Right lobe of liver (tissue), 6 donors: ENCODE results near the gene FADS1. TPM values are rescaled to one million over a fixed set of nuclear protein-coding genes. Genes with fewer than 3 reads are reported as not detected.

Experiments
- ATAC-seq, 4 donors: fragments of 200-7000 bp; cut with Tn5 transposase; one replicate each; pipeline ENCODE4 v1.9.1; 2020; ENCODE audit warnings: mild to moderate bottlenecking in 4 of 4, moderate library complexity in 4 of 4
- DNase-seq, 3 donors: peaks; one replicate each; pipeline ENCODE4 v3.0.0-alpha.2; 2020
- H3K27ac ChIP-seq, 3 donors: fragments of 200-600 bp; one replicate each; pipeline ENCODE4 v1.8.0; 2022
- H3K27me3 ChIP-seq, 2 donors: fragments of 200-600 bp; one replicate each; pipeline ENCODE4 v1.8.0; 2022
- H3K36me3 ChIP-seq, 4 donors: fragments of 200-600 bp; sonication (generic) in 1 of 4; one replicate each; pipeline versions ENCODE4 v1.5.1 to v1.8.0; 2017 to 2022; ENCODE audit warnings: control low read depth in 1 of 4
- H3K4me1 ChIP-seq, 4 donors: fragments of 200-600 bp; sonication (generic) in 1 of 4; one replicate each; pipeline versions ENCODE4 v1.5.1 to v1.8.0; 2017 to 2022; ENCODE audit warnings: control low read depth in 1 of 4
- H3K4me3 ChIP-seq, 3 donors: fragments of 200-600 bp; one replicate each; pipeline ENCODE4 v1.8.0; 2022
- H3K9me3 ChIP-seq, 4 donors: fragments of 200-600 bp; sonication (generic) in 1 of 4; one replicate each; pipeline versions ENCODE4 v1.5.1 to v1.8.0; 2017 to 2022; ENCODE audit warnings: control low read depth in 1 of 4
- POLR2A ChIP-seq: fragments of 450-650 bp; IDR thresholded peaks from one replicate; pipeline ENCODE4 v1.6.1; 2017; ENCODE audit warnings: antibody characterized with exemption, mild to moderate bottlenecking
- WGBS: methylation state at CpG from one replicate; pipeline ENCODE4 v1.1.6; 2018; ENCODE audit warnings: low coverage, low lambda C conversion rate; ENCODE audit not compliant: insufficient coverage; ENCODE audit errors: missing lambda C conversion rate; 5-methylcytosine and 5-hydroxymethylcytosine counted together
- intact Hi-C, 2 donors: fragments of 100-400 bp; cut with DNase I; formaldehyde crosslinking; loops; one replicate each; pipeline versions ENCODE4 v1.11.2 to v1.14.1; 2022
- total RNA-seq, 6 experiments: library from RNA; depleted of rRNA in 2 of 6; stranded (reverse); fragments of >200 nt in 2 of 6; fragmentation: NEBNext Ultra II Directional in 3 of 6; extraction: Animal tissue kit (Norgen Biotek cat#: 25700) in 3 of 6; gene quantifications; one replicate each; pipeline versions ENCODE4 v1.1.0 to v1.2.4, GENCODE V29; 2016 to 2023
- TF ChIP-seq, protein P1 (sequence below), 4 donors: fragments of 200-600 bp in 3 of 4; fragments of 450-650 bp in 1 of 4; IDR thresholded peaks; one replicate each; pipeline versions ENCODE4 v1.5.1 to v1.8.0; 2016 to 2022; ENCODE audit warnings: antibody characterized with exemption in 4 of 4, mild to moderate bottlenecking in 2 of 4
- donor health status: DM: no; HTN: yes; CAD: no.
- donor health status: DM: no; HTN: no; CAD: no.
- donor health status: DM: no; HTN: no; CAD: no.
- donor health status: DM: no; HTN: yes; CAD: no.
- donor health status: DM: no; HTN: yes; CAD: no.

FADS1 gene
- total RNA-seq, 6 experiments from 2014 or later: 18.3 to 87.6 (median 34.8) TPM

DNA sequence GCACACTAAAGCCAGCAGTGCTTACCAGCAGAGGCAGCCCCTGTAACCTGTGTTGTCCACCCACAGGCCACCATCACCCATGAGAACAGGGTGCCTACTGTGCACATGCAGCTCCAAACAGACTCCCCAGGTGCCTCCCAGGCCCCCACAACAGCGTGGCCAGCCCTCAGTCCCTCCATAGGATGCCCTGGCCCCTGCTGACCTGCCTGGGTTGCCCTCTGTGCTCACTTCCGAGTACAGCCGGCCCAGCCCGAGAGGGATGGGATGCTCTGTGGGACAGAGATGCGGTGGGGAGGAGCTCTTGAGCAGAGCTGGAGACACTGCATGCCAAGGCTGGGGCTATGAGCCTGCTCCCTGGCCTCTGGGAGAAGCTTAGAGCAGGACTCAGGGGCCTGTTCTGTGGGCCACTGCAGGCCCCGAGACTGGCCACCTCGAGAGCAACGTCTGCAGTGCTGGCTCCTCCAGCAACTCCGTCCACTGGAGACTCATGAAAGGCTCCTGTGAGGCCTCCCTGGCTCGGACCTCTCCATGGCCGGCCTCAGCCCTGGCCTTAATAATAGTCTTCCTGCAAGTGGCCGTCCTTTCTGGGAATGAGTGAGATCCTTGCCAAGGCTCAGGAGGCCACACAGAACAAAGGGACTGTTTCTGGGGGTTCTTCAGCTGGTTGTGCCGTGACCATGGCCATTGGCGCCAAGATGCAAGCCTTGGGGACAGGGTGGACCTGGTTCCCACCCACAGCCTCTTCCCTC, 38.3 kb upstream of the FADS1 start:
- Histone ChIP-seq H3K9me3 (no peaks in the 10 kb centered on the region), H3K27me3 (no peaks in the 10 kb centered on the region), H3K36me3 (peaks cover 0 to 10% (median 0%) of the 10 kb centered on the region in 4 donors), H3K4me3 (no peak overlapping the region), H3K27ac (no peak overlapping the region), H3K4me1 (no peaks in the 10 kb centered on the region)
- DNase-seq: no peak
- WGBS: 100% methylated on average over 2 of the region's 14 CpGs
- ATAC-seq: no peak
- intact Hi-C loops: no loop called here
- TF ChIP-seq POLR2A: no peak
- TF ChIP-seq, protein P1, sequence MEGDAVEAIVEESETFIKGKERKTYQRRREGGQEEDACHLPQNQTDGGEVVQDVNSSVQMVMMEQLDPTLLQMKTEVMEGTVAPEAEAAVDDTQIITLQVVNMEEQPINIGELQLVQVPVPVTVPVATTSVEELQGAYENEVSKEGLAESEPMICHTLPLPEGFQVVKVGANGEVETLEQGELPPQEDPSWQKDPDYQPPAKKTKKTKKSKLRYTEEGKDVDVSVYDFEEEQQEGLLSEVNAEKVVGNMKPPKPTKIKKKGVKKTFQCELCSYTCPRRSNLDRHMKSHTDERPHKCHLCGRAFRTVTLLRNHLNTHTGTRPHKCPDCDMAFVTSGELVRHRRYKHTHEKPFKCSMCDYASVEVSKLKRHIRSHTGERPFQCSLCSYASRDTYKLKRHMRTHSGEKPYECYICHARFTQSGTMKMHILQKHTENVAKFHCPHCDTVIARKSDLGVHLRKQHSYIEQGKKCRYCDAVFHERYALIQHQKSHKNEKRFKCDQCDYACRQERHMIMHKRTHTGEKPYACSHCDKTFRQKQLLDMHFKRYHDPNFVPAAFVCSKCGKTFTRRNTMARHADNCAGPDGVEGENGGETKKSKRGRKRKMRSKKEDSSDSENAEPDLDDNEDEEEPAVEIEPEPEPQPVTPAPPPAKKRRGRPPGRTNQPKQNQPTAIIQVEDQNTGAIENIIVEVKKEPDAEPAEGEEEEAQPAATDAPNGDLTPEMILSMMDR (IDR thresholded peaks at IDR 0.05): no peak

DNA sequence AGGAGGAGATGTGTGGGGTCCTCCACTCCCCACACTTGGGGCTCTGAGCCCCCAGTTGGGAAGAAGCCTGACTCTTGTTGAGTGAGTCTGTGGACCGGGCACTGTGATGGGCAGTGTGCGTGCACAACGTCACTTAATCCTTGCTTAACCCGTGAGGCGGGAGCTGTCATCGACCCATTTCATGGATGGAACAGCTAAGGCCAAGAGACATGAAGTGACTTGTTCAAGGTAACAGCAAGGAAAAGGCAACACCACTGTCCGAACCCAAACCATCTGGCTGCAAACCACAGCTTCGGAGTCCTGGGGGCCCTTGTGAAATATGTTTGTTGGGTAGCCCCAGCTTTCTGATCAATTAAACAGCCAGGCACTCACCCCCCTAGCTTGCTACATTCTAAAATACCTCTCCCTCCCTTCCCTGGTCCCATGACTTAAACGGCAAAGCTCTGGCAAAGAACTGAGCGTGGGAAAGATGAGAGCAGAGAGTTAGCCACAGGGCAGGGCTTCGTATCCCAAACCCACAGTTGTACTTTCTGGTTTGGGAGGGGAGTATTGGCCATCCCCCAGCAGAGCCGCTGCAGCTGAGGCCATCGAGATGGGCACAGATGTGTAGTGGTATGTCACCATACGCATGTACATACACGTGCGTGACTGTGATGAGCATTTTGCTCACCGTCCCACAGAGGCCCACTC, 37.5 kb upstream of the FADS1 start:
- ATAC-seq: no peak
- DNase-seq: no peak
- no peak overlapping the region for H3K27ac ChIP-seq
- H3K36me3 ChIP-seq: peaks cover 0 to 15% (median under 1%) of the 10 kb centered on the region in 4 donors
- intact Hi-C loops: no loop called here
- no peak overlapping the region for H3K4me3 ChIP-seq
- no peaks in the 10 kb centered on the region for H3K4me1 ChIP-seq
- no peaks in the 10 kb centered on the region for H3K9me3 ChIP-seq
- no peaks in the 10 kb centered on the region for H3K27me3 ChIP-seq
- 90% methylated on average over 5 of the region's 17 CpGs for WGBS
- TF ChIP-seq, protein P1 (IDR thresholded peaks at IDR 0.05): no peak
- no peak for TF ChIP-seq POLR2A

DNA sequence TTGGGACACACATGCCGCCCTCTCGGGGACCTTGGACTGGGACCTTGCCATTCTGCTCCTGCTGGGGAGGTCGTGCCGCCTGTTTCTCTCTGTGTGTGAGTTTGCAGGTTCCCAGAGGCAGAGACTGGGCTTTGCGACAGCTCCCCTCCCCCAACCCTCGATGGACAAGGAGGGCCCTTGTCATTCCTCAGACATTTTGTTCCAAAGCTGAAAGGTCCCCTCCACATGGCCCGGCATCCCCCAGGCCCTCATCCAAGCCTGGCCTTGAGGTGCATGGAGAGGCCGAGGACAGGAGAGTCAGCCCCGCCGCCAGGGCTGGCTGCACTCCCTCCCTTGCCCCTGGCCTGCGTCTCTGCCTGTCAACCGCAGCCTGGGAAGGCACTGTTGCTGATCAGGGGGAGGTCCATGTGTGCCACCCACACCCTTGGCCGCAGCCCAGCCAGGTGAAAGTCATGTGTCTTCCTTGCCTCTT, 36.9 kb upstream of the FADS1 start:
- DNase-seq: no peak
- H3K36me3 ChIP-seq: peaks cover 0 to 21% (median 3%) of the 10 kb centered on the region in 4 donors
- WGBS: 60% methylated on average over 1 of the region's 13 CpGs

GRCh38 chr11:61851900-61852295, 35.1 kb upstream of the FADS1 start:
- no peak overlapping the region for H3K4me3 ChIP-seq
- DNase-seq (no peak), ATAC-seq (no peak)
- intact Hi-C loops: no loop called here
- no peaks in the 10 kb centered on the region for H3K27me3 ChIP-seq
- no peaks in the 10 kb centered on the region for H3K9me3 ChIP-seq
- TF ChIP-seq, protein P1 (IDR thresholded peaks at IDR 0.05): no peak
- no peak for TF ChIP-seq POLR2A
- H3K27ac ChIP-seq: no peak overlapping the region
- 90% methylated on average over 6 of the region's 6 CpGs for WGBS
- peaks cover 0 to 22% (median 7%) of the 10 kb centered on the region in 4 donors for H3K36me3 ChIP-seq
- no peaks in the 10 kb centered on the region for H3K4me1 ChIP-seq

More for the DNA sequence above, 36.9 kb upstream of the FADS1 start:
- Histone ChIP-seq H3K27ac (no peak overlapping the region), H3K4me1 (no peaks in the 10 kb centered on the region), H3K9me3 (no peaks in the 10 kb centered on the region), H3K27me3 (no peaks in the 10 kb centered on the region), H3K4me3 (no peak overlapping the region)
- no peak for TF ChIP-seq POLR2A
- TF ChIP-seq, protein P1 (IDR thresholded peaks at IDR 0.05): no peak
- ATAC-seq: no peak
- intact Hi-C loops: no loop called here
